B cell (primary cell): ENCODE measurements around the gene RHOU. TPM values are rescaled to one million over a fixed set of nuclear protein-coding genes. Genes with fewer than 3 reads are reported as not detected.

Source experiments
- ATAC-seq: fragments of 200-7000 bp; cut with Tn5 transposase; one replicate; pipeline ENCODE4 v1.10.0; 2021; ENCODE audit warnings: low read depth, mild to moderate bottlenecking, moderate number of reproducible peaks, moderate library complexity
- CTCF ChIA-PET: fragments of 350-600 bp; sonication (Branson Sonifier 250); formaldehyde crosslinking; loops from one replicate; lab custom pipeline; 2021; ENCODE audit warnings: antibody characterized with exemption, inconsistent platforms; lab: Charles Lee
- POLR2A ChIA-PET: fragments of 350-600 bp; sonication (Branson Sonifier 250); formaldehyde crosslinking; loops from one replicate; lab custom pipeline; 2021; ENCODE audit warnings: antibody characterized with exemption; lab: Charles Lee
- DNase-seq: peaks from one replicate; pipeline ENCODE4 v3.0.0; 2013
- H2AFZ ChIP-seq: 2 replicates; pipeline ENCODE4 v1.6.1; 2012; ENCODE audit warnings: mild to moderate bottlenecking, low read depth, low read length; ENCODE audit not compliant: insufficient read depth, poor library complexity, severe bottlenecking
- H3K27ac ChIP-seq, 2 donors: 1 replicate in 1 of 2; 2 replicates in 1 of 2; pipeline ENCODE4 v1.5.1; 2012 to 2013; ENCODE audit warnings: low read length in 2 of 2, mild to moderate bottlenecking in 2 of 2, moderate library complexity in 1 of 2
- H3K27me3 ChIP-seq, 4 experiments: fragments of 200-600 bp in 1 of 4; sonication (generic) in 1 of 4; replicated peaks in 1 of 4; 1 replicate in 2 of 4; 2 replicates in 2 of 4; pipeline versions ENCODE4 v1.6.1 to v1.7.0; 2013 to 2016; ENCODE audit warnings: low read length in 3 of 4, mild to moderate bottlenecking in 2 of 4, mixed read lengths in 1 of 4, moderate library complexity in 1 of 4; ENCODE audit not compliant: insufficient read depth in 4 of 4, control insufficient read depth in 3 of 4; ENCODE audit errors: control extremely low read depth in 1 of 4
- H3K36me3 ChIP-seq, 2 experiments: replicated peaks in 1 of 2; 1 replicate in 1 of 2; 2 replicates in 1 of 2; pipeline versions ENCODE4 v1.6.1 to v1.7.1; 2013; ENCODE audit warnings: low read length in 1 of 2; ENCODE audit not compliant: insufficient read depth in 2 of 2, control insufficient read depth in 1 of 2; ENCODE audit errors: control extremely low read depth in 1 of 2, extremely low read depth in 1 of 2
- H3K4me1 ChIP-seq, 2 donors: fragments of 200-600 bp in 1 of 2; sonication (generic) in 1 of 2; 1 replicate in 1 of 2; 2 replicates in 1 of 2; pipeline versions ENCODE4 v1.5.1 to v1.6.1; 2013 to 2017; ENCODE audit warnings: low read length in 2 of 2; ENCODE audit not compliant: control insufficient read depth in 2 of 2, insufficient read depth in 2 of 2
- H3K4me2 ChIP-seq: replicated peaks from 2 replicates; pipeline ENCODE3; 2012; ENCODE audit warnings: mild to moderate bottlenecking, low read depth, low read length; ENCODE audit not compliant: poor library complexity, severe bottlenecking
- H3K4me3 ChIP-seq, 5 experiments: fragments of 200-600 bp in 1 of 5; sonication (generic) in 1 of 5; 1 replicate in 3 of 5; 2 replicates in 2 of 5; pipeline versions ENCODE4 v1.5.1 to v1.7.0; 2011 to 2016; ENCODE audit warnings: low read length in 4 of 5, mild to moderate bottlenecking in 4 of 5, low read depth in 2 of 5, control low read depth in 1 of 5, moderate library complexity in 1 of 5; ENCODE audit not compliant: insufficient read depth in 1 of 5; ENCODE audit errors: control extremely low read depth in 1 of 5, extremely low read depth in 1 of 5
- H3K79me2 ChIP-seq: fragments of 200-600 bp; sonication (generic); one replicate; pipeline ENCODE4 v1.6.0; 2016; ENCODE audit warnings: low read length; ENCODE audit not compliant: control insufficient read depth, insufficient read depth
- H3K9ac ChIP-seq: fragments of 200-600 bp; sonication (generic); 2 replicates; pipeline ENCODE4 v1.6.1; 2017; ENCODE audit warnings: mild to moderate bottlenecking, low read length, moderate library complexity
- H3K9me3 ChIP-seq, 3 donors: one replicate each; pipeline versions ENCODE4 v1.6.1 to v1.7.1; 2013; ENCODE audit warnings: low read length in 2 of 3; ENCODE audit not compliant: control insufficient read depth in 2 of 3, insufficient read depth in 1 of 3; ENCODE audit errors: control extremely low read depth in 1 of 3
- H4K20me1 ChIP-seq: 2 replicates; pipeline ENCODE4 v1.6.0; 2012; ENCODE audit warnings: mild to moderate bottlenecking, low read length; ENCODE audit not compliant: insufficient read depth, control insufficient read depth, poor library complexity, severe bottlenecking
- H3K27ac Mint-ChIP-seq: one replicate; pipeline ENCODE4 v1.8.0; 2021; ENCODE audit warnings: mixed read lengths
- H3K27me3 Mint-ChIP-seq: one replicate; pipeline ENCODE4 v1.8.0; 2021; ENCODE audit warnings: mixed read lengths
- H3K4me1 Mint-ChIP-seq: one replicate; pipeline ENCODE4 v1.8.0; 2021; ENCODE audit warnings: mixed read lengths
- H3K4me3 Mint-ChIP-seq: one replicate; pipeline ENCODE4 v1.8.0; 2021; ENCODE audit warnings: mixed read lengths
- H3K9me3 Mint-ChIP-seq: one replicate; pipeline ENCODE4 v1.8.0; 2022; ENCODE audit warnings: mixed read lengths; ENCODE audit not compliant: insufficient read depth
- CTCF ChIP-seq: fragments of 200-600 bp; IDR thresholded peaks from one replicate; pipeline ENCODE4 v1.8.0; 2022; ENCODE audit warnings: antibody characterized with exemption, mild to moderate bottlenecking
- EZH2 ChIP-seq: IDR thresholded peaks from 2 replicates; pipeline ENCODE4 v1.6.1; 2012; ENCODE audit warnings: borderline replicate concordance, low read depth, mild to moderate bottlenecking, moderate library complexity, low read length; ENCODE audit not compliant: insufficient read depth, poor library complexity, severe bottlenecking
- WGBS: methylation state at CpG from one replicate; pipeline ENCODE4 v1.1.5; 2013; ENCODE audit warnings: missing lambda C conversion rate; ENCODE audit not compliant: insufficient coverage; 5-methylcytosine and 5-hydroxymethylcytosine counted together
- intact Hi-C: fragments of 100-400 bp; cut with micrococcal nuclease; formaldehyde crosslinking; loops from one replicate; pipeline ENCODE4 v1.10.0; 2022
- polyA plus RNA-seq: library from polyadenylated mRNA; depleted of rRNA; stranded (reverse); fragments of >200 nt; gene quantifications from 2 replicates; pipeline ENCODE4 v1.2.3, GENCODE V29; 2012
- total RNA-seq, 2 donors: library from RNA; stranded (reverse); fragments of 120-200 nt in 1 of 2; gene quantifications; 1 replicate in 1 of 2; 2 replicates in 1 of 2; pipeline versions ENCODE4 v1.2.3 to v1.2.4, GENCODE V29; 2013 to 2022

Gene RHOU
- total and polyA plus RNA-seq, 2 donors (not counting 1 experiment from before 2014, with no cell fraction given): 0.12 TPM; not detected in 1

GRCh38 chr1:228689255-228689654 lies 46.0 kb upstream of the RHOU start:
- CTCF ChIA-PET: interaction anchor here (4.5 kb wide), 1 partner anchor 539 kb away, joined by 30 read pairs; no protein-coding TSS in a partner anchor

GRCh38 chr1:228691211-228691610 lies 44.1 kb upstream of the RHOU start:
- Histone ChIP-seq H2AFZ (no peak overlapping the region), H3K79me2 (no peaks in the 10 kb centered on the region), H3K4me3 (no peak overlapping the region), H3K27ac (no peak overlapping the region), H3K9ac (no peak overlapping the region), H3K4me1 (no peaks in the 10 kb centered on the region), H3K36me3 (no peaks in the 10 kb centered on the region), H3K27me3 (peaks cover 0 to 2% (median 0%) of the 10 kb centered on the region in 4 experiments), H3K4me2 (no peak overlapping the region), H4K20me1 (no peaks in the 10 kb centered on the region), H3K9me3 (no peaks in the 10 kb centered on the region)
- H3K4me3 Mint-ChIP-seq: no peak overlapping the region
- no peak for DNase-seq
- intact Hi-C loops: no loop called here
- ChIA-PET POLR2A (no interaction called here), CTCF (interaction anchor here (0.5 to 4.5 kb wide), 4 partner anchors 531 to 564 kb away, joined by 3 to 30 read pairs (median 4); no protein-coding TSS in a partner anchor)
- H3K27ac Mint-ChIP-seq: no peak overlapping the region
- WGBS: no CpG with 5 or more reads among the region's 2 CpGs
- no peaks in the 10 kb centered on the region for H3K9me3 Mint-ChIP-seq
- no peak for TF ChIP-seq EZH2
- TF ChIP-seq CTCF: no peak
- H3K27me3 Mint-ChIP-seq: peaks cover 24% of the 10 kb centered on the region
- no peaks in the 10 kb centered on the region for H3K4me1 Mint-ChIP-seq
- no peak for ATAC-seq

More at GRCh38 chr1:228689255-228689654, 46.0 kb upstream of the RHOU start:
- H4K20me1 ChIP-seq: no peaks in the 10 kb centered on the region
- 88% methylated on average over 4 of the region's 4 CpGs for WGBS
- peaks cover 21% of the 10 kb centered on the region for H3K27me3 Mint-ChIP-seq
- H3K27me3 ChIP-seq: peaks cover 0 to 2% (median 0%) of the 10 kb centered on the region in 4 experiments
- no peaks in the 10 kb centered on the region for H3K4me1 ChIP-seq
- H3K27ac ChIP-seq: no peak overlapping the region
- no peak overlapping the region for H2AFZ ChIP-seq
- H3K9ac ChIP-seq: no peak overlapping the region
- no peak overlapping the region for H3K4me3 Mint-ChIP-seq
- H3K27ac Mint-ChIP-seq: no peak overlapping the region
- no peak overlapping the region for H3K4me3 ChIP-seq
- TF ChIP-seq CTCF: no peak
- no peak for TF ChIP-seq EZH2
- H3K36me3 ChIP-seq: no peaks in the 10 kb centered on the region
- no peaks in the 10 kb centered on the region for H3K9me3 ChIP-seq
- no peaks in the 10 kb centered on the region for H3K9me3 Mint-ChIP-seq
- POLR2A ChIA-PET: no interaction called here
- H3K4me2 ChIP-seq: no peak overlapping the region
- DNase-seq (no peak), ATAC-seq (no peak)
- intact Hi-C loops: no loop called here
- H3K79me2 ChIP-seq: no peaks in the 10 kb centered on the region
- H3K4me1 Mint-ChIP-seq: no peaks in the 10 kb centered on the region
